Upper lobe of right lung (tissue), 1 donor: Measurements from ENCODE around the gene ZNF605. TPM values are rescaled to one million over a fixed set of nuclear protein-coding genes. Genes with fewer than 3 reads are reported as not detected.
"Not testable (repeated sequence)": the region's sequence is repeated elsewhere in the genome, so short reads cannot be mapped to it uniquely, and the experiment has no call there.

Experiments
- ATAC-seq: fragments of 200-7000 bp; cut with Tn5 transposase; one replicate; pipeline ENCODE4 v1.9.1; 2020; ENCODE audit warnings: mild to moderate bottlenecking, moderate library complexity
- DNase-seq: peaks from one replicate; pipeline ENCODE4 v3.0.0-alpha.2; 2020
- H3K27ac ChIP-seq: fragments of 200-600 bp; one replicate; pipeline ENCODE4 v1.8.0; 2022
- H3K27me3 ChIP-seq: fragments of 200-600 bp; one replicate; pipeline ENCODE4 v1.8.0; 2022; ENCODE audit warnings: mild to moderate bottlenecking
- H3K36me3 ChIP-seq: fragments of 200-600 bp; one replicate; pipeline ENCODE4 v1.8.0; 2022
- H3K4me1 ChIP-seq: fragments of 200-600 bp; one replicate; pipeline ENCODE4 v1.8.0; 2022
- H3K4me3 ChIP-seq: fragments of 200-600 bp; one replicate; pipeline ENCODE4 v1.8.0; 2022; ENCODE audit warnings: mild to moderate bottlenecking
- H3K9me3 ChIP-seq: fragments of 200-600 bp; one replicate; pipeline ENCODE4 v1.8.0; 2022
- CTCF ChIP-seq: fragments of 200-600 bp; IDR thresholded peaks from one replicate; pipeline ENCODE4 v1.8.0; 2022; ENCODE audit warnings: antibody characterized with exemption
- intact Hi-C: fragments of 100-400 bp; cut with DNase I; formaldehyde crosslinking; loops from one replicate; pipeline ENCODE4 v1.11.0; 2022
- total RNA-seq: library from RNA; stranded (reverse); fragmentation: NEBNext Ultra II Directional; extraction: Animal tissue kit (Norgen Biotek cat#: 25700); gene quantifications from one replicate; pipeline ENCODE4 v1.2.1, GENCODE V29; 2021
- donor health status: DM: no; HTN: yes; CAD: no; lungs with severe emphysema.

ZNF605 gene
- total RNA-seq, 1 donor from 2014 or later: 13.4 TPM

DNA sequence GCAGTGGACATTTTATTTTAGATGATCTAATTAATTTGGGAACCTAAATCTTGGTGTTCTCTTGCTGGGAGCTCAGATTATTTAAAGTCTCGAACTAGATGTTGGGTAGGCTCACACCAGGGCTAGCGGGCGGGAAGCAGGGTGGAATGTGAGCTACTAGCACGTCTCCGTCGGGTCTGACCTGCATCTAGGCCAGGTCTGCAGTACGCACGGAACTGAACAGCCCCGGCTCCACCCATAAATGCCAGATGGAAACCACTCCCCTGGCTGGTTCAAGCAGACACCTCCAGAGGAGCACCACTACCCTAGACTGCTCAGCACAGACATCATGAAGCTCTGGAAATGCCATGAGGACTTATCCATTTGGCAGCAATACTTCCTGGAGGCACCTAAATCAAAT is 10.3 kb downstream of the ZNF605 start:
- no peak for TF ChIP-seq CTCF
- DNase-seq (no peak), ATAC-seq (no peak)
- Histone ChIP-seq H3K9me3 (peaks cover 71% of the 10 kb centered on the region), H3K27me3 (no peaks in the 10 kb centered on the region), H3K4me3 (no peak overlapping the region), H3K4me1 (no peaks in the 10 kb centered on the region), H3K27ac (no peak overlapping the region), H3K36me3 (peaks cover 42% of the 10 kb centered on the region)
- intact Hi-C loops: no loop called here

- Histone ChIP-seq H3K27me3 (no peaks in the 10 kb centered on the region), H3K4me3 (no peak overlapping the region), H3K27ac (no peak overlapping the region), H3K4me1 (no peaks in the 10 kb centered on the region), H3K36me3 (peaks cover 42% of the 10 kb centered on the region), H3K9me3 (peaks cover 61% of the 10 kb centered on the region)
- ATAC-seq: no peak
- intact Hi-C loops: no loop called here
- no peak for TF ChIP-seq CTCF
- DNase-seq: no peak
Observed at GRCh38 chr12:132942611-132943010, 13.5 kb downstream of the ZNF605 start.

- H3K9me3 ChIP-seq: peaks cover 57% of the 10 kb centered on the region
- ATAC-seq (no peak), DNase-seq (no peak)
- H3K27me3 ChIP-seq: no peaks in the 10 kb centered on the region
- no peak overlapping the region for H3K27ac ChIP-seq
- no peak for TF ChIP-seq CTCF
- H3K4me1 ChIP-seq: no peaks in the 10 kb centered on the region
- no peak overlapping the region for H3K4me3 ChIP-seq
- peaks cover 42% of the 10 kb centered on the region for H3K36me3 ChIP-seq
- intact Hi-C loops: no loop called here
Observed at GRCh38 chr12:132941336-132941954, 14.7 kb downstream of the ZNF605 start.

GRCh38 chr12:132940071-132940719 is 15.9 kb downstream of the ZNF605 start:
- H3K27ac ChIP-seq: no peak overlapping the region
- H3K4me1 ChIP-seq: no peaks in the 10 kb centered on the region
- H3K9me3 ChIP-seq: peaks cover 54% of the 10 kb centered on the region
- ATAC-seq: peak; percentile 17
- peaks cover 34% of the 10 kb centered on the region for H3K36me3 ChIP-seq
- H3K27me3 ChIP-seq: no peaks in the 10 kb centered on the region
- intact Hi-C loops: no loop called here
- no peak overlapping the region for H3K4me3 ChIP-seq
- no peak for TF ChIP-seq CTCF
- no peak for DNase-seq

GRCh38 chr12:132938807-132939206 is 17.3 kb downstream of the ZNF605 start:
- H3K27ac ChIP-seq, H3K27me3 ChIP-seq, H3K4me3 ChIP-seq, ATAC-seq, DNase-seq, H3K4me1 ChIP-seq, intact Hi-C loops: not testable (repeated sequence)
- peaks cover 20% of the 10 kb centered on the region for H3K36me3 ChIP-seq
- H3K9me3 ChIP-seq: peaks cover 59% of the 10 kb centered on the region

- ATAC-seq: no peak
- Histone ChIP-seq H3K27ac (no peak overlapping the region), H3K9me3 (peaks cover 59% of the 10 kb centered on the region), H3K36me3 (peaks cover 8% of the 10 kb centered on the region), H3K27me3 (no peaks in the 10 kb centered on the region), H3K4me3 (no peak overlapping the region), H3K4me1 (no peaks in the 10 kb centered on the region)
- DNase-seq: no peak
- intact Hi-C loops: no loop called here
- TF ChIP-seq CTCF: no peak
Observed at GRCh38 chr12:132937476-132937875, 18.6 kb downstream of the ZNF605 start.

- H3K4me3 ChIP-seq, DNase-seq, intact Hi-C loops, H3K4me1 ChIP-seq, H3K27me3 ChIP-seq, H3K27ac ChIP-seq, H3K36me3 ChIP-seq, ATAC-seq: not testable (repeated sequence)
- H3K9me3 ChIP-seq: peaks cover 61% of the 10 kb centered on the region
Observed at GRCh38 chr12:132936921-132937320, 19.2 kb downstream of the ZNF605 start.
